HG03432 (cell line): ENCODE data around the gene PRKAR2B.
"Not testable (repeated sequence)": the region's sequence is repeated elsewhere in the genome, so short reads cannot be mapped to it uniquely, and the experiment has no call there.

Experiments used
- ATAC-seq: cut with Tn5 transposase; IDR thresholded peaks from one replicate; pipeline ENCODE4 v1.9.1; 2021; ENCODE audit warnings: mild to moderate bottlenecking, moderate library complexity; ENCODE audit not compliant: unreplicated experiment

The PRKAR2B gene

GRCh38 chr7:107115114-107115513 lies 70.6 kb downstream of the PRKAR2B start:
- no peak for ATAC-seq

- ATAC-seq, result no peak
Observed at GRCh38 chr7:107115762-107116540, 71.4 kb downstream of the PRKAR2B start.

- no peak for ATAC-seq
Observed at GRCh38 chr7:107118109-107118900, 73.8 kb downstream of the PRKAR2B start.

GRCh38 chr7:107119376-107120105 lies 75.0 kb downstream of the PRKAR2B start:
- ATAC-seq, result no peak

- ATAC-seq, result no peak
Observed at GRCh38 chr7:107122486-107122911, 78.0 kb downstream of the PRKAR2B start.

GRCh38 chr7:107123392-107123791 lies 78.9 kb downstream of the PRKAR2B start:
- ATAC-seq, result no peak

- no peak for ATAC-seq
Observed at GRCh38 chr7:107125475-107125874, 81.0 kb downstream of the PRKAR2B start.

GRCh38 chr7:107128217-107128616 lies 83.7 kb downstream of the PRKAR2B start:
- ATAC-seq, result no peak

GRCh38 chr7:107128748-107129147 lies 84.2 kb downstream of the PRKAR2B start:
- ATAC-seq, result no peak

- ATAC-seq, result no peak
Observed at GRCh38 chr7:107130487-107131220, 86.1 kb downstream of the PRKAR2B start.

- no peak for ATAC-seq
Observed at GRCh38 chr7:107133396-107133795, 88.9 kb downstream of the PRKAR2B start.

GRCh38 chr7:107138696-107139420 lies 94.4 kb downstream of the PRKAR2B start:
- ATAC-seq, result no peak

GRCh38 chr7:107143875-107144274 lies 99.4 kb downstream of the PRKAR2B start:
- ATAC-seq, result not testable (repeated sequence)

GRCh38 chr7:107145067-107145838 lies 100.7 kb downstream of the PRKAR2B start:
- no peak for ATAC-seq

GRCh38 chr7:107147464-107148393 lies 103.2 kb downstream of the PRKAR2B start:
- ATAC-seq, result peak; percentile 56

- ATAC-seq, result no peak
Observed at GRCh38 chr7:107148721-107149120, 104.2 kb downstream of the PRKAR2B start.

- ATAC-seq, result no peak
Observed at GRCh38 chr7:107149863-107150262, 105.4 kb downstream of the PRKAR2B start.

GRCh38 chr7:107150375-107151073 lies 106.0 kb downstream of the PRKAR2B start:
- no peak for ATAC-seq
